ENCODE measurements around the gene ZEB2.

ZEB2 gene

DNA sequence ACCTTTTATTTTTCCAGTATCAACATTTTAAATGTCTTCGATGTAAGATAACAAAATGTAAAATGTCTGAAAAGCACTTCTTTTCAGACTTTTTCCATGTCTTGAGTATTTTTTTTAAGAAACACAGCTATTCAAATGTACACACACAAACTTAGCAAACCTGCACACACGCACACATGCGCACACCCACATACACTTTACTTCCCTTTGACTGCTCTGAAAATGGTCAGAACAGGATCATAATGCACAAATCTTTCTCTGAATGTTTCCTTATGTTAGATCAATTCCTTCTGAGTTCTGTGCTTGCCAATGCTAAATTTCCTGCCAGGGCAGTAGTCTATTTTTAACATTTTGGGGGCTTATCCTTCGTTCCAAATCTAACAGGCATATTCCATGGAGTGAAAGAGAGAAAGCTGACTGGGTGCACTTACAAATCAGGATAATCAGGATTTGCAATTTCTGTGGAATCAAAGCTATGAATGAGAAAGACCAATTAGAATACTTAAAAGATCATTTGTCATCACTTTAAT lies 136.3 kb downstream of the ZEB2 start:
- H3K27ac ChIP-seq (ENCODE audit: low read depth, low read length) = no peak overlapping the region
- H2BK12ac ChIP-seq (ENCODE audit: low read length) = no peak overlapping the region
- no peak overlapping the region for H3K23ac ChIP-seq (ENCODE audit: low read length)
- DNase-seq = no peak
- no peaks in the 10 kb centered on the region for H3K9me3 ChIP-seq (ENCODE audit: insufficient read depth, low read depth, low read length)
- H3K4me1 ChIP-seq (ENCODE audit: control insufficient read depth in 1 of 2, insufficient read depth in 2 of 2, low read length in 2 of 2) = no peaks in the 10 kb centered on the region
- no peaks in the 10 kb centered on the region for H3K79me2 ChIP-seq (ENCODE audit: control insufficient read depth, insufficient read depth, low read length, poor library complexity)
- no peak overlapping the region for H3K4me2 ChIP-seq (ENCODE audit: low read length)
- no peaks in the 10 kb centered on the region for H3K27me3 ChIP-seq (ENCODE audit: insufficient read depth, low read length)
- no peak overlapping the region for H2BK120ac ChIP-seq (ENCODE audit: insufficient read depth, low read length, poor library complexity)
- H4K12ac ChIP-seq (ENCODE audit: low read depth, low read length) = no peak overlapping the region
- no peak overlapping the region for H3K18ac ChIP-seq (ENCODE audit: low read length)
- no peak overlapping the region for H4K91ac ChIP-seq (ENCODE audit: low read depth, low read length)
- H3K4me3 ChIP-seq (ENCODE audit: low read depth, low read length) = no peak overlapping the region
- no peak overlapping the region for H3K4ac ChIP-seq (ENCODE audit: low read depth, low read length)
- H2AK5ac ChIP-seq (ENCODE audit: low read length) = no peak overlapping the region
- H4K8ac ChIP-seq (ENCODE audit: low read depth, low read length) = no peak overlapping the region
- H2BK5ac ChIP-seq (ENCODE audit: low read depth, low read length, poor library complexity) = no peak overlapping the region
- H3K79me1 ChIP-seq (ENCODE audit: low read length) = no peaks in the 10 kb centered on the region
- no CpG with 5 or more reads among the region's 4 CpGs for WGBS (ENCODE audit: extremely low coverage, insufficient coverage, insufficient read length)
- H3K14ac ChIP-seq (ENCODE audit: low read length) = no peak overlapping the region
- H3K36me3 ChIP-seq (ENCODE audit: control insufficient read depth in 1 of 2, insufficient read depth in 2 of 2, low read length in 2 of 2) = no peaks in the 10 kb centered on the region
- no peak overlapping the region for H3K9ac ChIP-seq (ENCODE audit: low read length)
- no peak overlapping the region for H2AFZ ChIP-seq (ENCODE audit: insufficient read depth, low read length, poor library complexity)

DNA sequence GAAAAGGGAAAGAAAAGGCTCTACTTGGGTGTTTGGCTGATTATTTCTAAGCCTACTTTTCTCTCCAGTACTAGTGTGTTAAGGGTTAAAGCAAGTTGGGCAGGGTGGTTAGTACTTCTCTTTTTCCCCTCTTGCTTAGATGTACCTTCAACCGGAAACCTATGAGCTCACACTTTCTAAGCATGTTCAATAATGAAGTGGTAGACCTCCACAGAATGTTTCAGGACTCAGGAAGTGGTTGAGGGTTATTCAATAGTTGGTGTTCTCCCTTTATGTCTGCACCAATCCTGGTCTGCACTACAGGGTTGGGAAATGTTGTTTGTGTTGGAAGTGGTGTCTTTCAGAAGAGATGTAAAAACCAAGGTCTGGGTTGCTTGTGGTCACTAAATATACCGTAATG lies 137.1 kb downstream of the ZEB2 start:
- no peak overlapping the region for H2BK120ac ChIP-seq (ENCODE audit: insufficient read depth, low read length, poor library complexity)
- no peaks in the 10 kb centered on the region for H3K27me3 ChIP-seq (ENCODE audit: insufficient read depth, low read length)
- H3K4me3 ChIP-seq (ENCODE audit: low read depth, low read length) = no peak overlapping the region
- no peaks in the 10 kb centered on the region for H3K79me1 ChIP-seq (ENCODE audit: low read length)
- no peak overlapping the region for H4K91ac ChIP-seq (ENCODE audit: low read depth, low read length)
- no peak overlapping the region for H3K23ac ChIP-seq (ENCODE audit: low read length)
- no peak overlapping the region for H3K27ac ChIP-seq (ENCODE audit: low read depth, low read length)
- H3K9ac ChIP-seq (ENCODE audit: low read length) = no peak overlapping the region
- no peaks in the 10 kb centered on the region for H3K9me3 ChIP-seq (ENCODE audit: insufficient read depth, low read depth, low read length)
- no peak overlapping the region for H2AFZ ChIP-seq (ENCODE audit: insufficient read depth, low read length, poor library complexity)
- H3K4me2 ChIP-seq (ENCODE audit: low read length) = no peak overlapping the region
- DNase-seq = no peak
- H3K18ac ChIP-seq (ENCODE audit: low read length) = no peak overlapping the region
- H3K4me1 ChIP-seq (ENCODE audit: control insufficient read depth in 1 of 2, insufficient read depth in 2 of 2, low read length in 2 of 2) = no peaks in the 10 kb centered on the region
- H2BK12ac ChIP-seq (ENCODE audit: low read length) = no peak overlapping the region
- H3K14ac ChIP-seq (ENCODE audit: low read length) = no peak overlapping the region
- WGBS (ENCODE audit: extremely low coverage, insufficient coverage, insufficient read length) = no CpG with 5 or more reads among the region's 2 CpGs
- no peak overlapping the region for H3K4ac ChIP-seq (ENCODE audit: low read depth, low read length)
- no peaks in the 10 kb centered on the region for H3K36me3 ChIP-seq (ENCODE audit: control insufficient read depth in 1 of 2, insufficient read depth in 2 of 2, low read length in 2 of 2)
- no peaks in the 10 kb centered on the region for H3K79me2 ChIP-seq (ENCODE audit: control insufficient read depth, insufficient read depth, low read length, poor library complexity)
- no peak overlapping the region for H4K8ac ChIP-seq (ENCODE audit: low read depth, low read length)
- H2BK5ac ChIP-seq (ENCODE audit: low read depth, low read length, poor library complexity) = no peak overlapping the region
- no peak overlapping the region for H2AK5ac ChIP-seq (ENCODE audit: low read length)
- H4K12ac ChIP-seq (ENCODE audit: low read depth, low read length) = no peak overlapping the region

DNA sequence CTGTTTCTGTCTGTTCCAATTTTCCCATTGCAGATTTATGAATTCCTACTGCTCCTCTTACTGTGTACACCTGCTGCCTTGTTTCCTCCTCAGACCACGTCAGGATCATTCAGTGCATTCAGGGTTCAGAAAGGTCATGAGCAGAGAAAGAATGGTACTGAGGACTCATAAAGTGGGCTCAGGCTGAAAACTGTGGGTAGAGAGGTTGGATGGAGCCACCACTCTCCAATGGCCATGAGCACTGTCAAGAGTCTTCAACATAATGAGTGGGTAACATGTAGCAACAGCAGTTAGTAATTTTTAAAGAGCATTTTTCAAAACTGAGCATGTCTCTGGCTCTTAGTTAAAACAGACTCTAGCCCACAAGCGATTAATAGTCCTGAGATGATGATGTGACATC lies 138.2 kb downstream of the ZEB2 start:
- no peak overlapping the region for H4K8ac ChIP-seq (ENCODE audit: low read depth, low read length)
- peaks cover 2 to 3% of the 10 kb centered on the region in 2 experiments for H3K4me1 ChIP-seq (ENCODE audit: control insufficient read depth in 1 of 2, insufficient read depth in 2 of 2, low read length in 2 of 2)
- H2BK12ac ChIP-seq (ENCODE audit: low read length) = no peak overlapping the region
- H3K36me3 ChIP-seq (ENCODE audit: control insufficient read depth in 1 of 2, insufficient read depth in 2 of 2, low read length in 2 of 2) = no peaks in the 10 kb centered on the region
- no peaks in the 10 kb centered on the region for H3K79me2 ChIP-seq (ENCODE audit: control insufficient read depth, insufficient read depth, low read length, poor library complexity)
- no peak overlapping the region for H3K9ac ChIP-seq (ENCODE audit: low read length)
- no peak overlapping the region for H2AFZ ChIP-seq (ENCODE audit: insufficient read depth, low read length, poor library complexity)
- no peaks in the 10 kb centered on the region for H3K9me3 ChIP-seq (ENCODE audit: insufficient read depth, low read depth, low read length)
- no peak for DNase-seq
- H2AK5ac ChIP-seq (ENCODE audit: low read length) = no peak overlapping the region
- H3K27ac ChIP-seq (ENCODE audit: low read depth, low read length) = no peak overlapping the region
- H4K91ac ChIP-seq (ENCODE audit: low read depth, low read length) = no peak overlapping the region
- H3K14ac ChIP-seq (ENCODE audit: low read length) = no peak overlapping the region
- no peak overlapping the region for H3K4ac ChIP-seq (ENCODE audit: low read depth, low read length)
- H3K27me3 ChIP-seq (ENCODE audit: insufficient read depth, low read length) = no peaks in the 10 kb centered on the region
- H2BK5ac ChIP-seq (ENCODE audit: low read depth, low read length, poor library complexity) = no peak overlapping the region
- H3K4me3 ChIP-seq (ENCODE audit: low read depth, low read length) = no peak overlapping the region
- H3K23ac ChIP-seq (ENCODE audit: low read length) = no peak overlapping the region
- H3K18ac ChIP-seq (ENCODE audit: low read length) = no peak overlapping the region
- no CpG with 5 or more reads among the region's 2 CpGs for WGBS (ENCODE audit: extremely low coverage, insufficient coverage, insufficient read length)
- H4K12ac ChIP-seq (ENCODE audit: low read depth, low read length) = no peak overlapping the region
- no peak overlapping the region for H3K4me2 ChIP-seq (ENCODE audit: low read length)
- H3K79me1 ChIP-seq (ENCODE audit: low read length) = peaks cover under 1% of the 10 kb centered on the region
- no peak overlapping the region for H2BK120ac ChIP-seq (ENCODE audit: insufficient read depth, low read length, poor library complexity)

DNA sequence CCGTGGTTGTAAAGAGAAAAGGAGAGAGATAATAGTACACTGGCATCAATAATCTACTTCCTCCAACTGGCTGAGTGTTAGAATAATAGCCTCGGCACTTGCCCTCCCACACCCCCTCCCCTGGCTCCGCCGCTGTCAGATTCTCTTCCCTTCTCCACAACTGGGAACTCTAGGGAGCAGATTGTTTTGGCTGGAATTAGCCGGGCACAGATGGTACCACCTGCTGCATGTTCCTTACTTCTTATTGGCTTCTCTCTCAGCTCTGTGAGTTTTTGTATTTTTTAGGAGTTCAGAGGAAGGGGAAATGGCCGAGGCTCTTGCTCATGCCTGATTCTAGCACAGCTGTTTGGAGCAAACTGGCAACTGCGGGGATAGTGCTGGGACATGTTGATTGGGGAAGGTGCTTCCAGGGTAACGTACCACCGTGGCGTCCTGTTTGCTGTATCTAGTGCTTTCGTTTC lies 140.0 kb downstream of the ZEB2 start:
- Histone ChIP-seq H2BK5ac (ENCODE audit: low read depth, low read length, poor library complexity) (no peak overlapping the region), H3K9ac (ENCODE audit: low read length) (no peak overlapping the region), H3K9me3 (ENCODE audit: insufficient read depth, low read depth, low read length) (no peaks in the 10 kb centered on the region), H2AK5ac (ENCODE audit: low read length) (no peak overlapping the region), H3K4me1 (ENCODE audit: control insufficient read depth in 1 of 2, insufficient read depth in 2 of 2, low read length in 2 of 2) (peaks cover 6% of the 10 kb centered on the region in 2 experiments), H3K4me2 (ENCODE audit: low read length) (no peak overlapping the region), H3K27me3 (ENCODE audit: insufficient read depth, low read length) (no peaks in the 10 kb centered on the region), H3K4me3 (ENCODE audit: low read depth, low read length) (no peak overlapping the region), H4K91ac (ENCODE audit: low read depth, low read length) (no peak overlapping the region), H2BK12ac (ENCODE audit: low read length) (no peak overlapping the region), H3K79me2 (ENCODE audit: control insufficient read depth, insufficient read depth, low read length, poor library complexity) (no peaks in the 10 kb centered on the region), H4K8ac (ENCODE audit: low read depth, low read length) (no peak overlapping the region), H4K12ac (ENCODE audit: low read depth, low read length) (no peak overlapping the region), H3K23ac (ENCODE audit: low read length) (no peak overlapping the region), H3K18ac (ENCODE audit: low read length) (no peak overlapping the region), H3K27ac (ENCODE audit: low read depth, low read length) (no peak overlapping the region), H3K14ac (ENCODE audit: low read length) (no peak overlapping the region), H3K79me1 (ENCODE audit: low read length) (peaks cover 2% of the 10 kb centered on the region), H2AFZ (ENCODE audit: insufficient read depth, low read length, poor library complexity) (no peak overlapping the region), H3K36me3 (ENCODE audit: control insufficient read depth in 1 of 2, insufficient read depth in 2 of 2, low read length in 2 of 2) (no peaks in the 10 kb centered on the region), H2BK120ac (ENCODE audit: insufficient read depth, low read length, poor library complexity) (no peak overlapping the region), H3K4ac (ENCODE audit: low read depth, low read length) (no peak overlapping the region)
- WGBS (ENCODE audit: extremely low coverage, insufficient coverage, insufficient read length) = no CpG with 5 or more reads among the region's 11 CpGs
- no peak for DNase-seq
